ENCODE data around the gene SLC22A7. TPM values are rescaled to one million over a fixed set of nuclear protein-coding genes. Genes with fewer than 3 reads are reported as not detected.

Gene SLC22A7
- total RNA-seq, 1 experiment from 2014 or later: not detected

GRCh38 chr6:43335469-43335868 lies 37.4 kb downstream of the SLC22A7 start:
- no peak overlapping the region for H2BK120ac ChIP-seq (ENCODE audit: low read depth, low read length, poor library complexity, severe bottlenecking)
- H2BK20ac ChIP-seq (ENCODE audit: low read depth, low read length, poor library complexity, severe bottlenecking): no peak overlapping the region
- no peak for DNase-seq
- Mint-ChIP-seq H3K36me3 (ENCODE audit: insufficient read depth in 1 of 3, low read depth in 3 of 3) (peaks cover 3 to 24% (median 17%) of the 10 kb centered on the region in 3 experiments; a peak in 5 of 7 replicates), H3K4me1 (peaks cover 0 to 7% of the 10 kb centered on the region in 2 experiments; a peak in 2 of 4 replicates), H3K27ac (no peak overlapping the region), H3K27me3 (ENCODE audit: low read depth) (no peaks in the 10 kb centered on the region; the same call in none of the 2 replicates), H3K4me3 (no peak overlapping the region), H3K9me3 (no peaks in the 10 kb centered on the region)
- no peak overlapping the region for H2BK15ac ChIP-seq (ENCODE audit: low read depth, low read length)
- H2BK12ac ChIP-seq (ENCODE audit: insufficient read length, low read depth, low read length): no peak overlapping the region
- no peak overlapping the region for H2AK5ac ChIP-seq (ENCODE audit: insufficient read length, low read length)
- no peak overlapping the region for H3K23ac ChIP-seq (ENCODE audit: insufficient read length, low read depth, low read length)
- no peak for TF ChIP-seq CTCF (conservative IDR thresholded peaks at IDR 0.05)
- H3K79me2 ChIP-seq (ENCODE audit: insufficient read depth, low read length): no peaks in the 10 kb centered on the region
- H3K9me3 ChIP-seq (ENCODE audit: control insufficient read depth, low read depth, low read length): no peaks in the 10 kb centered on the region
- no peaks in the 10 kb centered on the region for H3K79me1 ChIP-seq (ENCODE audit: insufficient read depth, low read depth, low read length, poor library complexity, severe bottlenecking)
- H3K23me2 ChIP-seq (ENCODE audit: insufficient read length, low read depth, low read length, poor library complexity, severe bottlenecking): no peaks in the 10 kb centered on the region
- H4K20me1 ChIP-seq (ENCODE audit: control insufficient read depth, insufficient read depth, insufficient read length): no peaks in the 10 kb centered on the region
- H3K4me2 ChIP-seq (ENCODE audit: insufficient read depth, insufficient read length, low read length): no peak overlapping the region
- no peak overlapping the region for H3K18ac ChIP-seq (ENCODE audit: insufficient read length, low read depth, low read length)
- H4K8ac ChIP-seq (replicated peaks; ENCODE audit: insufficient read length, low read depth, low read length): no peak overlapping the region
- H3K9ac ChIP-seq (ENCODE audit: extremely low read depth, insufficient read length, low read length): no peak overlapping the region
- no peaks in the 10 kb centered on the region for H3K27me3 ChIP-seq (ENCODE audit: insufficient read depth, low read length)
- no peak overlapping the region for H3K14ac ChIP-seq (ENCODE audit: insufficient read depth, low read length)
- no peak overlapping the region for H3K56ac ChIP-seq (ENCODE audit: insufficient read length, low read depth, low read length)
- H2AFZ ChIP-seq (ENCODE audit: low read length): no peak overlapping the region
- WGBS (ENCODE audit: extremely low coverage, insufficient read length, low lambda C conversion rate): no CpG with 5 or more reads among the region's 3 CpGs
- H4K5ac ChIP-seq (ENCODE audit: insufficient read length, low read depth, low read length): no peak overlapping the region
- no peak overlapping the region for H3K27ac ChIP-seq (ENCODE audit: insufficient read length, low read depth, low read length)
- no peaks in the 10 kb centered on the region for H3K4me1 ChIP-seq (ENCODE audit: insufficient read depth, low read length)
- H3T11ph ChIP-seq (ENCODE audit: low read length): no peak overlapping the region
- no peak overlapping the region for H3K4ac ChIP-seq (ENCODE audit: low read depth, low read length)
- no peak overlapping the region for H2BK5ac ChIP-seq (ENCODE audit: insufficient read length, low read length)
- no peak overlapping the region for H4K91ac ChIP-seq (ENCODE audit: insufficient read length, low read depth, low read length)

Data from H9 (cell line).